ENCODE data around the gene PPFIBP2.
"Not testable (repeated sequence)": the region's sequence is repeated elsewhere in the genome, so short reads cannot be mapped to it uniquely, and the experiment has no call there.

DNA sequence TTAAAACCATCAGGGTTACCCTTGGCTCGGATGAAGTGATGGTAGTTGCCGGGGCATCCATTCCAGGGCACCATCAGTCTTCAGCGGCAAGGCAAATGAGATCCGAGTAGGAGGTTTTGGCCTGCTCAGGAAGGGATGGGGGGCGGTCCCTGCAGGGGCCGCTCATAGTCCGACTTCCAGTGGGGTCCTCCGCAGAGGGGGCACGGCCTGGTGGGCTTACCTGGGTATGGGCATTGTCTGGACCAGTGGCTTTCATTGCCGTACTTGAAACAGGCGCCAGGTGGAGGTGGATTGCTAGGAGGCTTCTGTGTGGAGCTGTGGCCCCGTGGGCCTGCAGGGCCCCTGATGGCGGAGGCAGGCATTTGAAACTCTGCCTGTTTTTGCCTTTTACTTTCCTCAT is 3.9 kb downstream of the PPFIBP2 start:
- not testable (repeated sequence) for TF ChIP-seq CTCF, POLR2A (IDR thresholded peaks at IDR 0.05)
